HG03521 (cell line): Measurements from ENCODE around the gene GNG12.

Experiments
- ATAC-seq: cut with Tn5 transposase; IDR thresholded peaks from one replicate; pipeline ENCODE4 v1.9.1; 2021; ENCODE audit warnings: mild to moderate bottlenecking, moderate library complexity; ENCODE audit not compliant: unreplicated experiment

GNG12 gene

GRCh38 chr1:67816095-67816475, 17.2 kb downstream of the GNG12 start:
- no peak for ATAC-seq

- ATAC-seq = no peak
Measured at GRCh38 chr1:67815303-67816094, 17.8 kb downstream of the GNG12 start.

GRCh38 chr1:67814121-67814772, 19.0 kb downstream of the GNG12 start:
- ATAC-seq = no peak

- no peak for ATAC-seq
Measured at GRCh38 chr1:67812226-67812625, 21.0 kb downstream of the GNG12 start.

GRCh38 chr1:67811781-67812180, 21.5 kb downstream of the GNG12 start:
- no peak for ATAC-seq

GRCh38 chr1:67809887-67810286, 23.4 kb downstream of the GNG12 start:
- no peak for ATAC-seq

- no peak for ATAC-seq
Measured at GRCh38 chr1:67807282-67807681, 26.0 kb downstream of the GNG12 start.

- ATAC-seq = no peak
Measured at GRCh38 chr1:67804710-67805109, 28.6 kb downstream of the GNG12 start.

GRCh38 chr1:67803380-67804279, 29.6 kb downstream of the GNG12 start:
- no peak for ATAC-seq

GRCh38 chr1:67802565-67802964, 30.7 kb downstream of the GNG12 start:
- ATAC-seq = no peak

GRCh38 chr1:67801903-67802302, 31.4 kb downstream of the GNG12 start:
- no peak for ATAC-seq

GRCh38 chr1:67795179-67795912, 37.9 kb downstream of the GNG12 start:
- ATAC-seq = no peak

- ATAC-seq = no peak
Measured at GRCh38 chr1:67793562-67793961, 39.7 kb downstream of the GNG12 start.

- no peak for ATAC-seq
Measured at GRCh38 chr1:67792741-67793458, 40.4 kb downstream of the GNG12 start.

GRCh38 chr1:67792103-67792502, 41.2 kb downstream of the GNG12 start:
- no peak for ATAC-seq

- no peak for ATAC-seq
Measured at GRCh38 chr1:67791686-67792085, 41.6 kb downstream of the GNG12 start.

- ATAC-seq = no peak
Measured at GRCh38 chr1:67791261-67791660, 42.0 kb downstream of the GNG12 start.

GRCh38 chr1:67790201-67790692, 43.0 kb downstream of the GNG12 start:
- no peak for ATAC-seq

GRCh38 chr1:67789551-67789950, 43.7 kb downstream of the GNG12 start:
- no peak for ATAC-seq

GRCh38 chr1:67788904-67789303, 44.4 kb downstream of the GNG12 start:
- no peak for ATAC-seq
